Cortex of kidney (tissue), 1 donor: ENCODE measurements around the gene ACVRL1.

Experiments used
- DNase-seq: peaks from one replicate; lab custom pipeline; 2025; lab: John Stamatoyannopoulos, UW

Gene ACVRL1

GRCh38 chr12:51907083-51907855 lies at the start of gene ACVRL1:
TSS of gene ACVRL1 (plus strand) at chr12:51907504. CDS start at chr12:51912475, 4,971 bp downstream.
- no peak for DNase-seq

DNA sequence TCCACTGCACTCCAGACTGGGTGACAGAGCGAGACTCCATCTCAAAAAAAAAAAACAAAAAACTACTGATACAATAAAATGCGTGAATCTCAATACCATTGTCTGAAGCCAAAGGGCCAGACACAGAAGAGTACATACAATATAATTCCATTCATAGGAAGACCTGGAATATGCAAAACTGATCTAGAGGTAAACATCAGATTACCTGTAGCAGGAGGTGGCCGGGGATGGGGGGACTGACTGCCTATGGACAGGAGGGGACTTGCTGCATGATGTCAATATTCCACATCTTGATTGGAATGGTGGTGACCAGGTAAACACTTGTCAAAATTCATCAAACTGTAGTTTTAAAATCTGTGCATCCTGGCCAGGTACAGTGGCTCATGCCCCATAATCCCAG lies 46.3 kb upstream of the ACVRL1 start:
- DNase-seq: no peak

DNA sequence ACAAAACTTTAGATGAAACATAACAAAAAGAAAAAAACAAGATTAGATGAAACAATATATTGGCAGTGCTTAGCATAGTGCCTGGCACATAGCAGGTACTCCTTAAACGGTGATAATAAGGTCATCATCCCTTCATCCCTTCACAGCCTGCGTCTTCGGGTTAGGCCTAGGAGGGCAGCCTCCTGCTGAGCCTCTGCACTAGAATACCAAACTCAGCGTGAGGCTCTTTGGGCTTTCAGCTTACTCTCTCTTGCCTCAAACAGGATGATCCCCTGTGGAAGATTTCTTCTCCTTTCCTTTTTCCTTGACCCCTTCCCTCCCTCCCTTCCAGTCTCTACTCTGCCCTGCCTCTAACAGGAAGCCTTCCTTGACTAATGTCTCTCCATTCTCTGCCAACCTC lies 44.4 kb upstream of the ACVRL1 start:
- no peak for DNase-seq

GRCh38 chr12:51863363-51863932 lies 43.9 kb upstream of the ACVRL1 start:
- no peak for DNase-seq

DNA sequence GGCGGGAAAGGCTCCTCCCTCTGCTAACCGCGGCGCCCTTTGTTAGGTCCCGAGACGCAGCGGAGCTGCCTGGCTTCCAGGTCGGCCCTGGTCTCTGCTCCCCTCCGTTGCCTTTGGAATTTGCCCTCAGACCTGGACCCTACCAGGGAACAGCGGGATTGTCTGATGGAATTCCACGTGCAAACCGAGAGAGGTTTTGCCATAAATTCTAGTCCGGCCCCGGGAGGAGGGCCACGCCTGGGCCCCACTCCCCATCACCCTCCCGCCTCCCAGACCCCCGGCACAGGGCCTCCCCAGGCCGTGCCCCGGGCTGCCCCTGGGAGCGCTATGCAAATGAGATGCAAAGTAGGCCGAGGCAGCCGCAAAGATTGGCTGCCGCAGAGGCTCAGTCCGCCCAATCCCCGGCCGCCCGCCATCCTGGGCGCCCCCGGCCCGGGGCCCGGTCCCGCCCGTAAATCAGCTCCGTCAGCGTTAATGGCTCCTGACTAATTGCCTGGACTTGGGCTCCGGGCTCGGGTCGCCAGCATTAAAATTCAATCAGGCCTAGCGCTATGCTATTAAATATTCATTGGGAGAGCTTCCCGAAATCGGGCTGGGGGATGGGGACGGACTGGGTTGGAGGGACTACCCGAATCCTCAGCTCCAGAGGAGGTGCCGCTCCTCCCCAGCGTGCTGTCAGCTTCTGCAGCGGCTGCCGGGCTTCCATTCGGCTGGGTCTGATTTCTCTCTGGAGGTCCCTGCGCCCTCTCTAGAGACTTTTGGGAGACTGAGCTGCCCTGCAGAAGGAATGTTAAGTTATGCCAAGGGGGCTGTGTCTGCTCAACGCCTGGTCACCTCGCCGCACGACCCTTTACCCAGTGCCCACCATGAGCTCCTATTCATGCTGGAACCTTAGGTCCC lies 43.1 kb upstream of the ACVRL1 start:
- DNase-seq: no peak

- no peak for DNase-seq
Measured at GRCh38 chr12:51864833-51865670, 42.3 kb upstream of the ACVRL1 start.

DNA sequence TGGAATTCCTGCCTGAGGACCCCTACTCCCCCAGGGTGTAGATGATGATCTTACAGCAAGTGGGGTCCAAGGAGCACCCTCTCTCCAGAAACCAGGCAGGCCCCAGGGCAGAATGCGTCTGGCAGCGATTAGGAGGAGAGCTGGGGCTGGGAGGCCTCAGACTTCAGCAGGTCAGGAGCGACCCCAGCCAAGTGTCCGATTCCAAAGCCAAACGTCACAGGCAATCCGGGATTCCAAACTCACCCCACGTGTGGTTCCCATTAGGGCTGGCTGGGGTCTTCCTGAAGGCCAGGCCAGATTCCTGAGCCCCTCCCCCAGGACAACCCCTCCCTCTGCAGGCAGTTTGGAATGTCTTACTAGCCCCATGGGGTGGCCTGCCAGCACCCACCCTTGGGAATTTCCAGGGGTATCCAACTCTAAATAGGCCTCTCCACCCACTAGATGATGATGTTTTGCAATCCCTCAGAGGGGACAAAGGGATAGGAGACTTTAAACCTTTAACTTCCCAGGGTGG lies 41.5 kb upstream of the ACVRL1 start:
- DNase-seq: no peak

DNA sequence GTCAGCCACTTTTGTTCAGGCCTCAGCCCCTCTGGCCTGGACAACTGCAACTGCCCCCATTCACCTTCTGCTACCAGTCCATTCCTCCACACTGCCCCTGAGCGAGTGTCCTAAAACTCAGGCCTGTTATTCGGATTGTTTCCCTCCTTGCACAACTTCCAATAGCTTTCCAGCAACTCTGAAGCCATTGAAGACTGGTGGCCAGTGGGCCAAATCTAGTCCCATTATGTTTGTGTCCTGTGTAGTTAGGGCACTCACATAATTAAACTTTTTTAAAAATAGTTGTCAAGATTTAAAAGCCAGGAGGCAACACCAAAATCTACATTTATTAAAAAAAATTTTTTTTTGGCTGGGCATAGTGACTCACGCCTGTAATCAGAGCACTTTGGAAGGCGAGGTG lies 41.0 kb upstream of the ACVRL1 start:
- DNase-seq: no peak

- no peak for DNase-seq
Measured at GRCh38 chr12:51866762-51867161, 40.5 kb upstream of the ACVRL1 start.

GRCh38 chr12:51867371-51867770 lies 39.9 kb upstream of the ACVRL1 start:
- no peak for DNase-seq

GRCh38 chr12:51867796-51868428 lies 39.4 kb upstream of the ACVRL1 start:
- no peak for DNase-seq

- DNase-seq: no peak
Measured at GRCh38 chr12:51868821-51869495, 38.3 kb upstream of the ACVRL1 start.

DNA sequence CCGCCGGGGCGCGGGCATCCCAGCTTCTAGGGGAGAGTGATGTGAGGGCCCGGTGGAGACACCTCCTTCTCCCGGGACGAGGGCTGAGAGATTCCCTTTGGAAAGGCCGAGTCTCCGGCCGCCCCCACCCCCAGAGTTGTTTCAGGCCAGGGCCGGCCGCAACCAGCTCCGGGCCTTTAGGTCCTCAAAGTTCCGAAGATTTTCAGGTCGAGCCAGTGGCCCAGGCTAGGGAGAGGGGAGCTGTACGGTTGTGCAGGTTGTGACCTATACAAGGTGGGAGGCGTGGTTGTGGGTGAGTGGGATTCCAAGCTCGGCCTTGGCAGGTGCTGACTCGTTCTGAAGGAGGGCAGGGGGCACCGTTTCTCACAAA lies 37.8 kb upstream of the ACVRL1 start:
- DNase-seq: no peak

- DNase-seq: no peak
Measured at GRCh38 chr12:51869931-51870330, 37.4 kb upstream of the ACVRL1 start.

DNA sequence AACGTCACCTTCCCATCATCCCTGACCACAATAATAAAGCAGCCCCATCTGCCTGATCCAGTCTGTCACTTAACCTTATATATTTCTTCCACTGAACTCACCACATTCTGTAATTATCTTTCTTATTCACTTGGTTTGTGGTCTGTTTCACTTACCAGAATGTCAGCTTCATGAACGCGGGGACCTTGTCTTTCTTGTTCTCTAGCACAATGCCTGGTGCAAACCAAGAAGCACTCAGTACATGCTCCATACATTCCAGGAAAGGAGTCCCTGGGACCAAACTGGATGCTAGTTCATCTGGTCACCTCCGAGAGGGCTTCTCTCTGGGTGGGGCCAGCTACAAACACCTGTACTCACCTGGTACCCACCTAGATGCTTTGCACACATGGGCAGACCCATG lies 36.8 kb upstream of the ACVRL1 start:
- no peak for DNase-seq

GRCh38 chr12:51871126-51871525 lies 36.2 kb upstream of the ACVRL1 start:
- DNase-seq: no peak

DNA sequence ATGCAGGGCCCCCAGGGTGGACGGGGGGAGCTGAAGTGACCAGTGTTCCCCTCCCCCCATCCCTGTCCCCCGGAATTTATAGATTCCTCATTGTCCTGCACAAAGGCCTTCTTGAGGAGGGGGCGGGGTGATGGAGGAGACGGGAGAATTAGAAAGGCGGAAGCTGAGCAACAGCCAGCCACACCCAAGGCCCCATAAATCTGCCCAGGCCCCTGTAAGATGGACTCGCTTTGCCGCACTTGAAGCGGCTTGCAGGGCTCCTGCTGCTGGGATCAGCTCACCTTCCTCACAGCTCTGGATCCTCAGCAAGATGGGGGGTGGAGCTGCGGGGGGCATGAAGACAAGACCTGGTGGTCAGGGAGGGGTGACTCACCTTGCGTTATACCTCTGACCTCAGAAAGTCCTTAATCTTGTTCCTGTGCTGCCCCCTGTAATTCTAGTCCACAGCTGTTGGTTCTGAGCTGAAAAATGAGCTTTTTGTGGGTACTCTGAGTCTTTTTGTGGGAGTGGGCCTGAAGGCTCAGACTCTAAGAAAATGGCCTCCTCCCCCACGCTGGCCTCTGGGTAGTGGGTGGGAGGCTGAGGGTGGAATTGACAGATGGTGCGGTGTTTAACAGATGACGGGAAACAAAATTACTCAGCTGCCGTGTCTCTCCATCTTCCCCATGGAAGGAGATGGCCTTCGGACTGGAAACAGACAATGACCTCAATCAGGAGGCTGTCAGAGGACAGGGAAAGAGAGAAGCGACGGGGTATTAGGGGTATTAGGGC lies 35.2 kb upstream of the ACVRL1 start:
- no peak for DNase-seq

GRCh38 chr12:51872689-51872981 lies 34.7 kb upstream of the ACVRL1 start:
- no peak for DNase-seq

GRCh38 chr12:51873251-51873994 lies 33.9 kb upstream of the ACVRL1 start:
- DNase-seq: no peak
